A549 (cell line): ENCODE measurements around the gene EIF5. TPM values are rescaled to one million over a fixed set of nuclear protein-coding genes. Genes with fewer than 3 reads are reported as not detected.
A peak's percentile ranks its signal among the peaks of the same experiment; 100 is the strongest.

Experiments
- ATAC-seq, 2 experiments: fragments of 200-7000 bp in 1 of 2; fragments of >200 bp in 1 of 2; cut with Nextera tagmentation in 1 of 2; cut with Tn5 transposase in 1 of 2; 3 replicates each; pipeline versions ENCODE4 v1.8.0 to v1.9.1; 2018 to 2020; ENCODE audit warnings: mild to moderate bottlenecking in 1 of 2, moderate library complexity in 1 of 2
- CTCF ChIA-PET: fragments of 300-600 bp; sonication (Branson Sonifier 250); formaldehyde crosslinking; extraction: SDS; loops from one replicate; lab custom pipeline; 2021; ENCODE audit warnings: antibody characterized with exemption, inconsistent platforms; lab: Yijun Ruan, JAX
- POLR2A ChIA-PET: fragments of 350-600 bp; formaldehyde crosslinking; extraction: SDS; loops from one replicate; lab custom pipeline; 2021; ENCODE audit warnings: antibody characterized with exemption, inconsistent platforms; lab: Yijun Ruan, JAX
- DNase-seq, 2 experiments: peaks; one replicate each; pipeline versions ENCODE4 v3.0.0 to v3.0.0-alpha.2; 2011 to 2016; ENCODE audit warnings: low read depth in 1 of 2, low spot score in 1 of 2
- FAIRE-seq: peaks from 2 replicates; lab custom pipeline; 2011; peaks lifted over from hg19 to GRCh38; lab: Jason Lieb, UNC
- H3K27ac ChIP-seq, 2 experiments: fragments of >200 bp; sonication (Bioruptor Twin); formaldehyde crosslinking; 3 replicates each; pipeline ENCODE4 v1.5.1; 2016 to 2017
- H3K4me1 ChIP-seq: fragments of >200 bp; sonication (Bioruptor Twin); formaldehyde crosslinking; 3 replicates; pipeline ENCODE4 v1.6.1; 2016
- H3K4me2 ChIP-seq: fragments of >200 bp; sonication (Bioruptor Twin); formaldehyde crosslinking; 3 replicates; pipeline ENCODE4 v1.6.1; 2016
- H3K4me3 ChIP-seq: fragments of >200 bp; sonication (Bioruptor Twin); formaldehyde crosslinking; 3 replicates; pipeline ENCODE4 v1.5.1; 2016
- H3K9me3 ChIP-seq: fragments of >200 bp; sonication (Bioruptor Twin); formaldehyde crosslinking; 3 replicates; pipeline ENCODE4 v1.6.1; 2016
- FOSB ChIP-seq: fragments of 250-450 bp; sonication (Bioruptor Pico); IDR thresholded peaks from 2 replicates; pipeline ENCODE4 v1.5.0; 2020; ENCODE audit warnings: mild to moderate bottlenecking, moderate library complexity
- GATA3 ChIP-seq: IDR thresholded peaks from 2 replicates; pipeline ENCODE4 v1.6.1; 2012; ENCODE audit warnings: borderline replicate concordance
- HOXA7 ChIP-seq: fragments of 250-450 bp; sonication (Bioruptor Pico); IDR thresholded peaks from 2 replicates; pipeline ENCODE4 v1.5.0; 2020; ENCODE audit warnings: mild to moderate bottlenecking, moderate library complexity
- JUNB ChIP-seq: fragments of >200 bp; sonication (Bioruptor Twin); formaldehyde crosslinking; IDR thresholded peaks from 2 replicates; pipeline ENCODE4 v1.6.1; 2016
- MAZ ChIP-seq: fragments of 150-350 bp; IDR thresholded peaks from 2 replicates; pipeline ENCODE4 v1.6.1; 2014; ENCODE audit warnings: antibody characterized with exemption, low read depth, low read length, borderline replicate concordance
- POLR2AphosphoS2 ChIP-seq: conservative IDR thresholded peaks from 2 replicates; pipeline ENCODE4 v1.6.1; 2012; ENCODE audit warnings: low read length, improper control_type of control experiment, inconsistent platforms
- REST ChIP-seq: fragments of 200-600 bp; sonication (generic); IDR thresholded peaks from 2 replicates; pipeline ENCODE4 v1.6.1; 2016; ENCODE audit warnings: antibody characterized with exemption, mild to moderate bottlenecking, moderate library complexity
- TFCP2L1 ChIP-seq: fragments of 250-450 bp; sonication (Bioruptor Pico); IDR thresholded peaks from 2 replicates; pipeline ENCODE4 v1.5.0; 2021; ENCODE audit warnings: mild to moderate bottlenecking
- WGBS: methylation state at CpG from one replicate; pipeline ENCODE4 v1.1.6; 2017; ENCODE audit errors: missing lambda C conversion rate; 5-methylcytosine and 5-hydroxymethylcytosine counted together
- polyA plus RNA-seq, 4 experiments: library from polyadenylated mRNA; depleted of rRNA in 3 of 4; stranded (reverse); fragments of >200 nt; fragmentation: RNase III in 1 of 4; extraction: RNeasy Plus Mini Kit Qiagen cat#74134 plus additional on column Dnase treatment in 1 of 4; gene quantifications; 2 replicates in 3 of 4; 3 replicates in 1 of 4; pipeline ENCODE4 v1.2.3, GENCODE V29; 2011 to 2017
- TF ChIP-seq, protein P1 (sequence below): fragments of 250-450 bp; sonication (Bioruptor Pico); IDR thresholded peaks from 2 replicates; pipeline ENCODE4 v1.5.0; 2020; ENCODE audit warnings: low read depth, mild to moderate bottlenecking, moderate library complexity

The EIF5 gene
- polyA plus RNA-seq, 2 of the 4 experiments (the other 2 are of a cell fraction), result 276 to 591 TPM

DNA sequence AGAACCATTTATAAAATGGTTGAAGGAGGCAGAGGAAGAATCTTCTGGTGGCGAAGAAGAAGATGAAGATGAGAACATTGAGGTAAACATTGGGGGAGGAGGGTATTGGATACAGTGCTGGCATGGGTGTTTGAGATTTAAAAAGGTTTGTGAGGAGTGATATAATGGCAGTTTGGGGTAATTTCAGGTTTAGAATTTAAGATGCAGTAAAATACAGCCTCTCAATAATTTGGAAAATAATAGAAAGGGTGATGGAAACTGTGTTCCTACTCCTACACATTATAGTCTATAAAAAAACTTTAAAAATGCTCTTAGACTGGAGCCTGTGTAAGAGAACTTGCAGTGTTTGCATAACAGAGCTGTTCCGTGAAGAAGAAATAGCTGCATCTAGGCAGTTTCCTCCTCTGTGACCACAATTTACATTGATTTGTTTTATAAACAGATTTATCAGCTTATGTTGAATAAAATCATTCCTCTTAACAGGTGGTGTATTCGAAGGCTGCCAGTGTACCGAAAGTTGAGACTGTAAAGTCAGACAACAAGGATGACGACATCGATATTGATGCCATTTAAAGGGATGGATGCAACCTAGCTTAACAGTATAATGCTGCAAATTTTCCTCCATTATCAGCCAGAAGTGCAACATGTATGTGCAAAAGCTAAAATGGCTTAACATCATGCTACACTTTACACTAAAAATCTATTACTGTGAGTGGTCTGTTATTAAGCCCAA is 6.6 kb downstream of the EIF5 start:
- DNase-seq, result no peak

DNA sequence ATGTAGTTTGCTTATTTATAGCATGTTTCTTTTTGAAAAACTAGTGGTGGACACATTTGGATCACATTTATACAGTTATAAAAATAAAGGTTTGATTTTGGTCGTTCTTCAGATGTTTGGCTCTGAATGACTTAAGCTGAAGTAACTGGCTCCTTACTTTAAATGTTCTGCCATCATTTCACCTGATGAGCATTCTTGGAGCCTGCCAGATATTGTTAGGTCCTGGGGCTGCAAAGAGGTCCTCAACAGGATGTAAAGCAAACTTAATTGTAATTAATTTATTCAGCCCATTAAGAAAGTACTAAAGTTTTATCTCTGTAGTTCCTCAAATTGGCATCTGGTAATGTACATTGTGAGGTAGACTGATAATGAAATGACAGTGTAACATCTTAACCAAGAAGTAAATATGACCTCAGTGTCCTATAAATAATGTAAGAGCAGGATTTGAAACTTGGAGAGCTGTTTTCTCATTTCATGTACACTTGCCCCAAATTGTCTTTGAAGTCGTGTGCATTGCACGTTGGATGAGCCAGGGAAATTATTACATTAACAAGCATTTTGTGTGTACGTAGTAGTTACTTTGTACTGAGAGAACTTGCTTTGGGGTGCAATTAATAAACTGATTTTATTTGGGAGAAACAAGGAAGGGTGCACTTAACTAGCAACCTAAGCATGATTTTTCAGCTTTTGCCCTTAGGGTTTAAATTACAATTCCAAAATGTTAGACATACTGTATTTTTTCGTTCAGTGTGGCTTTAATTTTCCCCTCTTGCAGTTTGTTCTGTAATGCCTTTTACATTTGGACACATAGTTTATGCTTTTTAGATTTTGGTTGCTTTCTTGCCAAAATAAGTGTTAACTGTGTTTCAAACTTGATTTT is 7.5 kb downstream of the EIF5 start:
- Histone ChIP-seq H3K9me3 (no peaks in the 10 kb centered on the region), H3K4me3 (no peak overlapping the region), H3K4me2 (no peak overlapping the region)
- no peak for DNase-seq
- TF ChIP-seq POLR2AphosphoS2 (peak; percentile 65; the same call in 1 of the 2 replicates), MAZ (no peak)
- TF ChIP-seq, all 56 proteins: peak for 1
- Histone ChIP-seq H3K4me1 (peaks cover 14% of the 10 kb centered on the region), H3K27ac (no peak overlapping the region)
- ChIA-PET CTCF (interaction anchor here (0.8 to 2.0 kb wide), 4 partner anchors 20 to 267 kb away, joined by 3 to 6 read pairs (median 4); no protein-coding TSS in a partner anchor), POLR2A (no interaction called here)
- FAIRE-seq, result no peak
- 78% methylated on average over 5 of the region's 5 CpGs for WGBS
- no peak for ATAC-seq

More for the DNA sequence above, 6.6 kb downstream of the EIF5 start:
- H3K4me1 ChIP-seq, result peaks cover 22% of the 10 kb centered on the region
- ATAC-seq (no peak), FAIRE-seq (no peak)
- H3K9me3 ChIP-seq, result no peaks in the 10 kb centered on the region
- ChIA-PET CTCF (interaction anchor here (0.8 to 1.5 kb wide), 4 partner anchors 21 to 236 kb away, joined by 3 to 6 read pairs (median 4); no protein-coding TSS in a partner anchor), POLR2A (no interaction called here)
- H3K27ac ChIP-seq, result no peak overlapping the region
- TF ChIP-seq REST (no peak), TFCP2L1 (CRISPR knock-in tag) (peak; percentile 17; the same call in 1 of the 2 replicates)
- no peak overlapping the region for H3K4me2 ChIP-seq
- H3K4me3 ChIP-seq, result no peak overlapping the region
- 91% methylated on average over 6 of the region's 6 CpGs for WGBS

GRCh38 chr14:103343164-103343879 is 9.3 kb downstream of the EIF5 start:
- POLR2A ChIA-PET, result interaction anchor here (1.6 to 5.3 kb wide), 2 partner anchors 8 to 11 kb away, joined by 6 to 66 read pairs; partner anchors contain the start of gene EIF5
- DNase-seq (no peak), FAIRE-seq (no peak), ATAC-seq (no peak)
- no peaks in the 10 kb centered on the region for H3K4me1 ChIP-seq
- H3K4me3 ChIP-seq, result no peak overlapping the region
- CTCF ChIA-PET, result interaction anchor here (0.6 to 3.8 kb wide), 9 partner anchors 11 to 269 kb away, joined by 3 to 27 read pairs (median 5); partner anchors contain the start of gene MARK3
- TF ChIP-seq HOXA7 (CRISPR knock-in tag) (peak; percentile 73; the same call in 1 of the 2 replicates), GATA3 (no peak), TFCP2L1 (CRISPR knock-in tag) (peak; percentile 61; the same call in 1 of the 2 replicates), FOSB (CRISPR knock-in tag) (0 out of 2 replicates have a peak, but pooled peaks have one; percentile 52), JUNB (no peak)
- TF ChIP-seq, protein P1, sequence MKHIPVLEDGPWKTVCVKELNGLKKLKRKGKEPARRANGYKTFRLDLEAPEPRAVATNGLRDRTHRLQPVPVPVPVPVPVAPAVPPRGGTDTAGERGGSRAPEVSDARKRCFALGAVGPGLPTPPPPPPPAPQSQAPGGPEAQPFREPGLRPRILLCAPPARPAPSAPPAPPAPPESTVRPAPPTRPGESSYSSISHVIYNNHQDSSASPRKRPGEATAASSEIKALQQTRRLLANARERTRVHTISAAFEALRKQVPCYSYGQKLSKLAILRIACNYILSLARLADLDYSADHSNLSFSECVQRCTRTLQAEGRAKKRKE (CRISPR knock-in tag), result 0 out of 2 replicates have a peak, but pooled peaks have one; percentile 21
- 88% methylated on average over 4 of the region's 4 CpGs for WGBS
- no peaks in the 10 kb centered on the region for H3K9me3 ChIP-seq
- no peak overlapping the region for H3K27ac ChIP-seq
- H3K4me2 ChIP-seq, result no peak overlapping the region
